GM21619 (cell line): ENCODE measurements around the gene DNAJC18.
"Not testable (repeated sequence)": the region's sequence is repeated elsewhere in the genome, so short reads cannot be mapped to it uniquely, and the experiment has no call there.

ENCODE experiments used
- ATAC-seq: cut with Tn5 transposase; IDR thresholded peaks from one replicate; pipeline ENCODE4 v1.9.1; 2021; ENCODE audit not compliant: unreplicated experiment

Gene DNAJC18

DNA sequence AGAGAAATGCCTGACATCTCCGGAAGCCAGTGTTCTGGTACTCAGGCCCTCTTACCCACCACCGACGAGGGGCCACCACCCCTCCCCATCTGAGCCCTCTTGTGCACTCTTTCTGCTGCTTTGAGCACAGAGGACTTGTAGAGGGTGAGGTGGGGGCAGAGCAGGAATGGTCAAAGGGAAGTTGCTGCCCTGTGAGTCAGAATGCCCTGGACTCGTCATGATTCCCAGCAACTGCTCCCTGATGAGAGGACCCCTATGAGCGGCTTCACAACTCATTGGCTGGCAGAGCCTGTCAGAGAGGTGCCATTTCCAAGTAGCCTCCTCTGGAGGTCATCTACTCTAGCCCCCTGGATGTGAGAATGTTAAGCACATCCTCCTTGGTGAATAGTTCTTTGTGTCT lies 22.4 kb upstream of the DNAJC18 start:
- ATAC-seq = no peak

DNA sequence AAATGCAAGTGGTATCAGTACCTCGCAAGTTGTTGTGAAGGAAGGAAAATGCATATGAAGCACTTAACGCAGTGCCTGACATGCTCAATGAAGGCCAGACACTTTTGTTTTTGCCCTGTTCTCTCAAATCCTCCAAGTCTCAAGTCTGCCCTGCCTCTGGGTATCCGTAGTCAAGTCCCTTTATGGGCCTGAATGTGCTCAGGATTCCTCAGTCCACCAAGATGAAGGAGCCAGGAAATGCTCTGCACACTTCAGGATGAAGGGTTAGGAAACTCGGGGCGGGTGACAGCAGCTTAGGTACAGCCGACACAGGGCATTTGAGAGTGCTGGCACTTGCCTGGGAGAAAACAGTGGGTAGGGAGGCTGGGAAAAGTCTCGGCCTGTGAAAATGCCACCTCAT lies 21.9 kb upstream of the DNAJC18 start:
- ATAC-seq = no peak

DNA sequence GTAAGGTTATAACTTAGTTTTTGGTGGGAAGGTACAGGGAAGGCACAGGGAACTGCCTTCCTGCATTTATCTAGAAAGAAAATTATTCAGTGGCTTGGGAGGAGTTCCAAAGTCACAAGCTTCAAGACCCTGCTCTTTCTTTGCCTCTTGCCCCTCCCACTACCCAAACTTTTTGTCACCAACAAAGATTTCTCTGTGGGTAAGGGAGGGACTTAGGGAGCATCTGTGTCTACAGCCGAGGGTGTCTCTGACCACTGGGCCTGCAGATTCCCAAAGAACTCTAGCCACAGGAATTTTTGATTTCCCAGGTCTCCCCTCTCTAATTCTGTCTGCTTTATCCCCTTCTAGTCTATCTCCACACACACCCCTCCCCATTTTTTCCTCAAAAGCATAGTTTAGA lies 21.1 kb upstream of the DNAJC18 start:
- no peak for ATAC-seq

DNA sequence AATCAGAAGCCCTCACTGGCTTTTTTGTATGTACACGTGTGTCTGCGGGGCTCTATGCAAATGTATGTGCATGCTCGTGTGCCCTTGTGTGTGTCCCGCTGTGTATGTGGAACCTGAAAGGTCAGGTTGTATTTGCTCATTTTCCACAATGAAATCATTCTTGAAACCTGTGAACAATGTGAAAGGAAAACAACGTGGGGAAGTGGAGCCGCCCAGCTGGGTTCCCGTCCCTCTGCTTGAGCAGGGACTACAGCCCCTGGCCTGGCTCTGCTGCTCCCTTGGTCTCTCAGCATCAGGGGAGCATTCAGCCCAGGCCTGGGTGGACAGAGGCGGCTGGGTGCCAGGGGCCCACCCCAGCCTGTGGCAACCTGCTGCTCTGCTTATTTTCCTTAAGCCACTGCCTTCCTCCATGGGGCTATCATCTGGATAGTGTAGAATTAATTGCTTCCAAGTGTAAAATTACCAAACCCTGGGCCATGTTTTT lies 20.2 kb upstream of the DNAJC18 start:
- ATAC-seq = no peak

DNA sequence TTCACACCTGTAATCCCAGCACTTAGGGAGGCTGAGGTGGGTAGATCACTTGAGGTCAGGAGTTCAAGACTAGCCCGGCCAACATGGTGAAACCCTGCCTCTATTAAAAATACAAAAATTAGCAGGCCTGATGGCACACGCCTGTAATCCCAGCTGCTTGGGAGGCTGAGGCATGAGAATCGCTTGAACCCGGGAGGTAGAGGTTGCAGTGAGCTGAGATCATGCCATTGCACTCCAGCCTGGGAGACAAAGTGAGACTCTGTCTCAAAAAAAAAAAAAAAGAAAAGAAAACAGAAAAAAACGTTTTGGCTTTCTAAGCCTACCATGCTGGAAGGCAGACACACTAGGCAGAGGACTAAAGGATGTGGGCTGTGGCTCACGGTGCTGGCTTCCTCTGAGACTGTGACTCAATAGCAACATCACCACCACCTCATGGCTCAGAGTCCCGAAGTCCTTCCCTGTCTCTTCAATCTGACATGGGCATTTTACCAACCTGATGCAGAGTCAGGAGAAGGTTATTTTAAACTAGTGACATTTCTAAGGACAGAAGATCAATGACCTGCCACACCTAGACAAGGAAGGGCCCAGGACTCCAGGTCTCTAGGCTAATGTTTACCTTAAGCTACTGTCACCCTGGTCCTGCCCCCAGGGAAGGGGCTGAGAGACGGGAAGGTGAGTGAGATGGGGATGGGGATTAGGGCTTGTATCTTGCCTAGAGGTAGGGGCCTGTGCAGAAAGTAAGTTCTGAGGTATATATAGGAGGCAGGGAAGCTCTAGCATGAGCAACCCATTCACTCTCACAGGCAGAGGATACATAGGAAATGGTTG lies 19.5 kb upstream of the DNAJC18 start:
- peak; percentile 63 for ATAC-seq

DNA sequence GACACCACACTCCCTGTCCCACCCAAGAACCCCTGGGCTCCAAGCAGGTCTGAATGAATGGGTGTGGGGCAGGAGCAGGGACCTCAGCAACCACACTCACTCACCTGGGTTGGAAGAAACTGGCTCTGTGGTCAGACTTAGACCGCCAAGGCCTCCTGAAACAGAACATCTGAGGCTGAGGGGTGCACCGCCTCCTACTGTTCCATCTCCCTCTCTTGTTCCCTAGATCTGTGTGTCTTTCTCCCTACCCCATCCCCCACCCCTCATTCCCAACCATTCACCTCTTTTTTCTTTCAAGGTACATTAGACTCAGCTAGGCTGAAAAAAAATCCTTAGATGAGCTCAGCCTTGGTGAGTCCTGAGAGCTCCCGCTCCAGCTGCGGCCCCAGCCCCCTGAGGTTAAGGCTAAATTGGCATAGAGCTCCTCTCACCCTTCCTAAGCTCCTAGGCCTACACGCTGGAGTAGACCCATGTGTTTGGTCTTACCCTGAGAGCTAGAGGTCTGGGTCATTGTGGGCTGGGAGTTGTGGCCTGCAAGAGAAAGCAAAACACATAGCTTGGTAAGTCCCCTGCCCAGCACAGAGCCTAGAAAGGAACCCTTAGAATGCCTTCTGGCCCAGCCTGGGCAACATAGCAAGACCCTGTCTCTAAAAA lies 18.5 kb upstream of the DNAJC18 start:
- ATAC-seq = no peak

DNA sequence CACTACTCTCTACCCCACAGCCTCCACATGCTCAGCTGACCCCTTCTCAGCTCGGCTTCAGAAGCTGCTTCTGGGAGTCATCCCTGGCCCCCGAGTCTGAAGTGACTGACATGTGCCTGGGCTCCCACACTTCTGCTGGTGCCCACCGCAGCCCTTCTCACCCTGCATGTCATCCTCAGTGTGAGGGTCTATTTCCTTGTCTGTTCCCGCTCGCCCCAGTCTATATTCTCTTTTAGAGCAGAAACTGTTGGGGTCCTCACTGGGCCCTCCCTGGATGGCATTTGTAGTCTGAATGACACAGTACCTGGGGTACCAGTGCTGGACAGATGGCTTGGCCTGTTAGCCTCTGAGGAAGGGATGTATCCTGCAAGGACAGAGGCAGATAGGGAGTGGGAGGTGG lies 17.9 kb upstream of the DNAJC18 start:
- no peak for ATAC-seq

DNA sequence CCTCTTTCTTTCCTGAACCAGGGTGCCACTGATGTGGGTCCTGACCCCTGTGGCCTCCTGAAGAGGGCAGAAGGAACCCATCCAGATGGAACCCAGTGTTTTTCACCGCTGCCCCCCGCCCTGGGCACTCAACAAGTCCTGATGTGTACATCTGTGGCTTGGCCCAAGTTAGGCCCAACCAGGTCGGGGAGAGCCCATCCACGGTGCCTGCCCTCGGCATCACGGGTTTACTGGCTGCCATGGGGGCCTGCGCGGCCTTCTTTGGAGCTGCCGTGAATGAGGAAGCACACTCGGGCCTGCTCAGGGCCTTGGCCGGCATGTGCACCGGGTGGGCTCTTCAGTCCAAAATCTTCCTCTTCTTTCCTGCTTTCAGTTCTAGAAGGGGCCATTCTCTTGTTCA lies 17.5 kb upstream of the DNAJC18 start:
- no peak for ATAC-seq

DNA sequence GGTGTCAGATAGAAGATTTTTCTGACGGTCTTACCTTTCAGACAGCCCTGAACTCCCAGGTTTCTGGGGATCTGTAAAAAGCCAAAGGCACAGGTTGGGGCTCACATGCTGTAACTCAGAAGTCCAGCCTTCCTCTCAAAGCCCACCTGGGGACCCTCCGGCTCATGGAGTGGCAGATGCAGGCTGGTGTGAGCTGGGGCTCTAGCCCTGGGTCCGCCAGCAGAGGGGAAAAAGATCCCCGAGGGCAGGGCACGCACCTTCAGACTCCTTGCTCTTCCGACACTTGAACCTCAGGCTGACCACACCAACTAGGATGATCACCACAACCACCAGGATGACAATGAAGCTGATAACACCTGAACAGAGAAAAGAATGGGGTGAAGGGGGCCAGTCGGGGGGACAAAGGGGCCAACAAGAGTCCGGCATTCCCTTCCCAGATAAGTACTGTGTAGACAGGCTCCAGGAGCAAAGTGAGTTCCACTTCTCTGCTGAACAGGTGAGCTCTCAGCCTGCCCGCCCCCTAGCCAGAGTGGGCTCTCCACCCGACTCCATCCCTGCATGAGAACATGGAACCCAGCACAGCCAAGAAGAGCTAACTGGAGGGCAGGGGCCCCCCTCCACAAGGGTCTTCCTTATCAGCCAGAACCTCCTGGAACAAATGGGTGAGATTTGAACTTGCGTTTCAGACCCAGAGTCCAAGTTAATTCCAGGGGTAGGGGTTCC lies 15.4 kb upstream of the DNAJC18 start:
- ATAC-seq = no peak

DNA sequence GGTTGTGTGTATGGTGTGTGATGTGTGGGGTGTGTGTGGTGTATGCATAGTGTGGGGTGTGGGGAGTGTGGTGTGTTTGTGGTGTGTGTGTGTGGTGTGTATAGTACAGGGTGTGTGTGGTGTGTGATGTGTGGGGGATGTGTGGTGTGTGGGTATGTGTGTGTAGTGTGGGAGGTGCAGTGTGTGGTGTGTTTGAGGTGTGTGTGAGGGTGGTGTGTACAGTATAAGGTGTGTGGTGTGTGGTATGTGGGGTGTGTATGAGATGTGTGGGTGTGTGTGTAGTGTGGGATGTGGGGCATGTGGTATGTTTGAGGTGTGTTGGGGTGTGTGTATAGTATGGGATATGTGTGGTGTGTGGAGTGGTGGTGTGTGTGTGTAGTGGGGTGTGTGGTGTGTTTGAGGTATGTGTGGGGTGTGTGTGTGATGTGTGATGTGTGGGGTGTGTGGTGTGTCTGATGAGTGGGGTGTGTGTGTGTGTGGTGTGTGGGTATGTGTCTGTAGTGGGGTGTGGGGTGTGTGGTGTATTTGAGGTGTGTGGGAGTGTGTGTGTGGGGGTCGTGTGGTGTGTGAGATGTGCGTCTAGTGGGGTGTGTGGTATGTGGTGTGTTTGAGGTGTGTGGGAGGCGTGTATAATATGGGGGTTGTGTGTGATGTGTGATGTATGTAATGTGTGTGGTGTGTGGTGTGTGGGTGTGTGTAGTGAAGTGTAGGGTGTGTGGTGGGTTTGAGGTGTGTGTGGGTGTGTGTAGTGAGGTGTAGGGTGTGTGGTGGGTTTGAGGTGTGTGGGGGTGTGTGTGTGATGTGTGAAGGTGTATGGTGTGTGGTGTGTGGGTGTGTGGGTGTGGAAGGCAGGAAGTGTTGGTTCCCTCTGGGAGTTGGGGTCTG lies 14.6 kb upstream of the DNAJC18 start:
- no peak for ATAC-seq

DNA sequence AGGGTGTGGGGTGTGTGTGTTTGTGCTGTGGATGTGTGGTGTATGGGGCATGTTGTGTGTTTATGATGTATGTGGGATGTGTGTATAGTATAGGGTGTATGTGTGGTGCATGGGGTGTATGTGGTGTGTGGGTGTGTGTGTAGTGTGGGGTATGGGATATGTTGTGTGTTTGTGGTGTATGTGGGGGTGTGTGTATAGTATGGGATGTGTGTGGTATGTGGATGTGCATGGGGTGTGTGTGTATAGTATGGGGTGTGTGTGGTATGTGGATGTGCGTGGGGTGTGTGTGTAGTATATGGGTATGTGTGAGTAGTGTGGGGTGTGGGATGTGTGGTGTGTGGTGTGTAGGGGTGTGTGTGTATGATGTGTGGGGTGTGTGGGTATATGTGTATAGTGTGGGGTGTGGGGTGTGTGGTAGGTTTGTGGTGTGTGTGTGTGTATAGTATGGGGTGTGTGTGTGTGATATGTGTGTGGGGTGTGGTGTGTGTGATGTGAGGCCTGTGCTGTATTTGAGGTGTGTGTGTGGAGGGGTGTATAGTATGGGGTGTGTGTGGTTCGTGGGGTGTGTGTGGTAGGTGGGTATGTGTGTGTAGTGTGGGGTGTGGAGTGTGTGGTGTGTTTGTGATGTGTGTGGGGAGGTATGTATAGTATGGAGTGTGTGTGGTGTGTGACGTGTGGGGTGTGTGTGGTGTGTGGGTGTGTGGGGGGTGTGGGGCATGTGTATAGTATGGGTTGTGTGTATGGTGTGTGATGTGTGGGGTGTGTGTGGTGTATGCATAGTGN lies 12.7 kb upstream of the DNAJC18 start:
- no peak for ATAC-seq

DNA sequence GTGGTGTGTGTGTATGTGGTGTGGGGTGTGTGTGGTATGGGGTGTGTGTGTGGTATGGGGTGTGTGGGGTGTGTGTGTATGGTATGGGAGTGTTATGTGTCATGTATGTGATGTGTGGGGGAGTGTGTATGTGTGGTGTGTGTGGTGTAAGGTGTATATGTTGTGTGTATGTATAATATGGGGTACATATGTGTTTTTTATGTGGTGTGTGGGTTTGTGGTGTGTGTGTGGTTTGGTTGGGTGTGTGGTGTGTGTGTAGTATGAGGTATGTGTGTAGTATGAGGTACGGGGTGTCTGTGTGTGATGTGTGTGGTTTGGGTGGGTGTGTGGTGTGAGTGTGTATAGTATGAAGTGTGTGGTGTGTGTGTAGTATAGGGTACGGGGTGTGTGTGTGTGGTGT lies 11.9 kb upstream of the DNAJC18 start:
- no peak for ATAC-seq

DNA sequence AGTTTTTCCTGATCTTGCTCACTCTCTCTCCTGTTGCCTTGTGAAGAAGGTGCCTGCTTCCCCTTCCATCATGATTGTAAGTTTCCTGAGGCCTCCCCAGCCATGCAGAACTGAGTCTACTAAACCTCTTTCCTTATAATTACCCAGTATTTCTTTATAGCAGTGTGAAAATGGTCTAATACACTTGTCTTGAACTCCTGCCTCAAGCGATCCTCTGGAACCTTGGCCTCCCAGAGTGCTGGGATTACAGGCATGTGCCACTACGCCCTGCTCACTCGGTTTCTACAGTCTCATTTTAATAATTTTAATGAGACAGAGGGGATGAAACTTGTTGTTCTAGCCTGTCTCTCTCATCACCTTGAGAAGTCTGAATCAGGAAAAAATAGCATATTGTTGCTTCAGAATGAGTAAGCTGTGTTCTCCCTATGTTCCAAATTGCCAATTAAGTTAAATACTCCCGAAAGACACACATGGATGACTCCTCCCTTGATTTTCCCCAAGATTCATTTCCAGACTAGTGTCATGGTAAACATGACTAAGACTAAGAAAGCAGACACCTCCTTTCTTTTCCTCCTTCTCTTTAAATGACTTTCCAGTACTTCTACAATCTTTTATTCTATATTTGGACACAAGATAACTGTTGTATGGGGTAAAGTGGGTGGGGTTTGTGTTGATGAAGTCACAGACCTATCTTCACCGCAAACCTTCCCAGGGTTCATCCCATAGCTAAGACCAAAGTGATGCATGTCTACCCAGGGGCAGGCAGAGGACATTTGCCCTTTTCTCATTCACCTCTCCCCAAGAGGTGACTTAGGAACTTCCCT lies 7.8 kb upstream of the DNAJC18 start:
- ATAC-seq = peak; percentile 62

DNA sequence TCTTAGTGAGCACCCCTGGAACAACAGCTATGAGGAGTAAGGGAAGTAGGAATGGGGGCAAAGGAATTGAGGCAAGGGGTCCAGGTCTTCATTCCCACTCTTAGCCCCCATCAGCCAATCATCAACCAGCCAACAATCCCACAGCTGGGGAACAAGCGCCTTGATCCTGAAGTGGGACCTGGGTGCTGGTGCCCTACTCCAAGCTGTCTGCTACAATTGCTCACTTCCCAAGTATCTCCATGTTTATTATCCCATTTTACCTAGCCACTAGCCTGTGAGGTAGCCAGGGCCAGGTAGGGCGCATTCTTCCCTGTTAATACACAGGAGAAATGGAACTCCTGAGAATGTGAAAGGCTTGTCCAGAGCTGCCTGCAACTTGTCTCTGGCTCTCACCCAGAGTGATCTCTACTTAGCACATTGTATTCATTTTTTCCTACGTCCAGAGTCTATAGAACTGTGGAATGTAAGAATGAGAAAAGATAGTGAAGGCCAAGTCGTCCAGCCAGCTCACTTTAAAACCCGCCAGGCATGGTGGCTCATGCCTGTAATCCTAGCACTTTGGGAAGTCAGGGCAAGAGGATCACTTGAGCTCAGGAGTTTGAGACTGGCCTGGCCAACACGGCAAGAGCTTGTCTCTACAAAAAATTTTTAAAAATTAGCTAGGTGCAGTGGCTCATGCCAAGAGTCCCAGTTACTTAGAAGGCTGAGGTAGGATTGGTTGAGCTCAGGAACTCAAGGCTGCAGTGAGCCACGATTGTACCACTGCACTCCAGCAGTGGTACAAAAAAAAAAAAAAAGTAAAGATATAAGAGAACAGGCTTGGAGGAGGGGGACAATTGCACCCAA lies 6.2 kb upstream of the DNAJC18 start:
- no peak for ATAC-seq

DNA sequence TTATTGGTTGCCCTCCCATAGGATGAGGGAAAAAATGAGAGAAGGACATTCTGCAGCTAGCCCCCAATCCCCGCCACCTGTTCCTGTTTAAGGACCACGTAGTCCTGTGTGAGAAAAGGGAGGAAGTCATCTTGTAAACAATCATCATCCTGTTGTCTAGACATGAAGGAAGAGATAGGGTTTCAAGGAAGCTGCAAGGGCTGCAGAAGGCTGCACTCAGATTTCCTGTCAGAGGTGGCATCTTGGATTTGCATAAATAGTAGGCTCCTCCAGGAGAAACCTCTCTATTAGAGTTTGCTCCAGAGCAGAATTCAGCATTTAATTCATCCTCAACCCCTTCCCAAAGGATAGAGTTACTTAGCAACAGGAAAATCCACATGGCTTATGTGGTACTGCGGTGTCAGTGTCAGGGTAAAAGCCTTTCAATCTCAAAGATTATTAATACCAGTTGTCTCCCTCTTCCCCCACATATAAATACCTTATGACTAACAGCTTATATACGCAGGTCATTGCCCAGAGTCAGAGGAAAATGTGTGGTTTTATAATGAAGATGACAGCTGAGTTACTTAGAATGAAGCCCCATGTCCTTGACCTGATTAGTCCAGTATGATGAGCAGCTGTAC lies 4.6 kb upstream of the DNAJC18 start:
- no peak for ATAC-seq

DNA sequence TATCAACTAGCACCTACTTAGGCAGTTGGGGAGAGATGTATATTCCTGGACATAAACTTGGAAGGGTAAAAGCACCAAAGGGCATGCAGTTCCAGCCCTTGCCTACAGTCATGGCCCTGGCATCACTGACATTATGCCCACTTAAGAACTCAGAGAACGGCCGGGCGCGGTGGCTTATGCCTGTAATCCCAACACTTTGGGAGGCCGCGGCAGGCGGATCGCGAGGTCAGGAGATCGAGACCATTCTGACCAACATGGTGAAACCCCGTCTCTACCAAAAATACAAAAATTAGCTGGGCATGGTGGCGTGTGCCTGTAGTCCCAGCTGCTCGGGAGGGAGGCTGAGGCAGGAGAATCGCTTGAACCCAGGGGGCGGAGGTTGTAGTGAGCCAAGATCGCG lies 1.1 kb upstream of the DNAJC18 start:
- not testable (repeated sequence) for ATAC-seq

DNA sequence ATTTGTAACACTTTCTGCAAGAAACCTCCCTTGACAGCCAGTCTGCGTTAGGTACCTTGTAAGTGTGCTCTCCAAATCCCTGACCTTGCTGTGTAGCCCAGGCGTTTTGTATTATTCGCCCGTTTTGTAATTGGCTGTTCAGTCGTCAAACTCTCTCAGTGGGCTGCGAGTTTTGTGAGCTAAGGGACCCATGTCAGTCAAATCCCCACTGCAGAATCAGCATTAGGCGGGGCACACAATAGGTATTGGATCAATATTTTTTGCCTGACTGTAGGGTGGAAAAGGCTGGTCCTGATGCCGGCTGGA lies 665 bp downstream of the DNAJC18 start:
- no peak for ATAC-seq

DNA sequence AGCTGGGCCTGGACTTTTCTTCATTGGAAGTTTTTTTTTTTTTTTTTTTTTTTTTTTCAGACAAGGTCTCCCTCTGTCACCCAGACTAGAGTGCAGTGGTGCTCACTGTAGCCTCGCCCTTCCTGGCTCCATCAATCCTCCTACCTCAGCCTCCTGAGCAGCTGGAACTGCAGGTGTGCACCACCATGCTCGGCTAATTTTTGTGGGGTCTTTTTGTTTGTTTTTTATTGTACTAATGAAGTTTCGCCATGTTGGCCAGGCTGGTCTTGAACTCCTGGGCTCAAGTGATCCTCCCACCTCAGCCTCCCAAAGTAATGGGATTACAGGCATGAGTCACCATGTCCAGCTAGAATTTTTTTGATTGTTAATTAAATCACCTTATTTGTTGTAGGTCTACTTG lies 3.6 kb downstream of the DNAJC18 start:
- no peak for ATAC-seq
